ENCODE data around the gene EPG5.

GRCh38 chr18:45854036-45854586 lies 113.0 kb downstream of the EPG5 start:
- no peak for TF ChIP-seq EZH2 (IDR thresholded peaks at IDR 0.05; ENCODE audit: borderline replicate concordance, low read depth, low read length, severe bottlenecking)
- no peak for TF ChIP-seq CTCF (IDR thresholded peaks at IDR 0.05; ENCODE audit: borderline replicate concordance, extremely low read depth, low read length, poor library complexity, severe bottlenecking)

Measured in DND-41 (cell line).